Measurements from ENCODE around the gene CFAP61. TPM values are rescaled to one million over a fixed set of nuclear protein-coding genes. Genes with fewer than 3 reads are reported as not detected.

CFAP61 gene
- total RNA-seq, 5 donors from 2014 or later (not counting 1 experiment from before 2014, with no cell fraction given) = not detected

DNA sequence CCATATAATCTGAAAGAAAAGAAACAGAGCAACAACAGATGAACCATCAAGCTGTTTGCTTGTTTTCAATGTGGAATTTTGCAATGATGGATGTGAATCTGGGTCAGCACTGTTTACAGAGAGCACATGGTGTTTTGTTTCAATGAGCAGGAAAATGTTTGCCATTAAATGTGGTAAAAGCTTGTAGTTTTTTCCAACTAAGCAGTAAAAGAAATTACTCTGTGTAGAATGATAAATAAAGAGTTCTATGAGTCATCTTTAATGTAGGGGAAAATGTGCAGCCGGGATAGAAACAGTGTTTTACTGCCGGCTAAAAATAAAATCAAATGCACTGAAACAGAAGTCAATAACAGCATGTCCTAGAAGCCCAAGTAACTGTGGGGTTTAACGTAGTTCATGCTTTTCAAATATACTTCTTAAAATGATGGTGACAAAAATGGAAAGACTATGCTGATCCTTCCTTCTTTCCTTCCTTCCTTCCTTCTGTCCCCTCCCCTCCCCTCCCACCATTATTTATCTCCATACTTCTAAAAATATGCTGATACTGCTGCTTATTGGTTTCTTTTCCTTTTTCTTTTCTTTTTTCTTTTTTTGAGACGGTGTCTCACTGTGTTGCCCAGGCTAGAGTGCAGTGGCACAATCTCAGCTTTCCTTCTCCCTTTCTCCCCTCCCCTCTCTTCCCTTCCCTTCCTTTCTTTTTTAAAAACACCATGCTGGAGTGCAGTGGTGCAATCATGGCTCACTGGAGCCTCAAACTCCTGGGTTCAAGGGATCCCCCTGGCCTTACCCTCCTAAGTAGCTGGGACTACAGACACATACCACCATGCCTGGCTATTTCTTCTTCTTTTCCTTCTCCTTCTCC, 41.5 kb upstream of the CFAP61 start:
- no peaks in the 10 kb centered on the region for H3K36me3 ChIP-seq (ENCODE audit: control insufficient read depth in 2 of 2, extremely low read depth in 1 of 2, insufficient read depth in 1 of 2, low read length in 1 of 2)
- Mint-ChIP-seq H3K9me3 (no peaks in the 10 kb centered on the region), H3K27me3 (peaks cover 11 to 25% of the 10 kb centered on the region in 2 donors), H3K4me1 (peaks cover 9 to 11% (median 9%) of the 10 kb centered on the region in 3 donors), H3K27ac (no peak overlapping the region), H3K4me3 (no peak overlapping the region), H3K36me3 (no peaks in the 10 kb centered on the region)
- H3K9me3 ChIP-seq = no peaks in the 10 kb centered on the region
- H3K27ac ChIP-seq (ENCODE audit: low read length) = no peak overlapping the region
- no peak overlapping the region for H3K4me3 ChIP-seq (ENCODE audit: control insufficient read depth in 1 of 2, extremely low read depth in 1 of 2, low read length in 1 of 2)
- H3K27me3 ChIP-seq (replicated peaks in 1 of 2; ENCODE audit: control insufficient read depth in 2 of 2, extremely low read depth in 1 of 2, insufficient read depth in 2 of 2, low read length in 1 of 2) = peaks cover 0 to 21% of the 10 kb centered on the region in 2 experiments
- 75% methylated on average over 1 of the region's 4 CpGs for WGBS (ENCODE audit: insufficient coverage)
- ChIA-PET CTCF (interaction anchor here in 1 of 2 donors (1.2 kb wide), 1 partner anchor 13 kb away, joined by 3 read pairs; no protein-coding TSS in a partner anchor), POLR2A (no interaction called here)
- DNase-seq = no peak
- H3K4me1 ChIP-seq (ENCODE audit: control insufficient read depth in 1 of 2, extremely low read depth in 1 of 2, insufficient read depth in 2 of 2, low read length in 2 of 2) = no peaks in the 10 kb centered on the region
- no peak for ATAC-seq (replicated peaks in 1 of 4)

GRCh38 chr20:20012541-20012940, 39.8 kb upstream of the CFAP61 start:
- Mint-ChIP-seq H3K9me3 (no peaks in the 10 kb centered on the region), H3K4me3 (no peak overlapping the region), H3K27me3 (peaks cover 9 to 18% of the 10 kb centered on the region in 2 donors), H3K36me3 (no peaks in the 10 kb centered on the region), H3K27ac (no peak overlapping the region), H3K4me1 (peaks cover 17 to 18% (median 17%) of the 10 kb centered on the region in 3 donors)
- POLR2A ChIA-PET = no interaction called here
- DNase-seq (no peak), ATAC-seq (replicated peaks in 1 of 4) (no peak)
- peaks cover 0 to 5% of the 10 kb centered on the region in 2 experiments for H3K4me1 ChIP-seq (ENCODE audit: control insufficient read depth in 1 of 2, extremely low read depth in 1 of 2, insufficient read depth in 2 of 2, low read length in 2 of 2)
- no peaks in the 10 kb centered on the region for H3K36me3 ChIP-seq (ENCODE audit: control insufficient read depth in 2 of 2, extremely low read depth in 1 of 2, insufficient read depth in 1 of 2, low read length in 1 of 2)
- peaks cover 0 to 18% of the 10 kb centered on the region in 2 experiments for H3K27me3 ChIP-seq (replicated peaks in 1 of 2; ENCODE audit: control insufficient read depth in 2 of 2, extremely low read depth in 1 of 2, insufficient read depth in 2 of 2, low read length in 1 of 2)
- CTCF ChIA-PET = no interaction called here
- H3K9me3 ChIP-seq = no peaks in the 10 kb centered on the region
- H3K27ac ChIP-seq (ENCODE audit: low read length) = no peak overlapping the region
- no peak overlapping the region for H3K4me3 ChIP-seq (ENCODE audit: control insufficient read depth in 1 of 2, extremely low read depth in 1 of 2, low read length in 1 of 2)
- no CpG with 5 or more reads among the region's 2 CpGs for WGBS (ENCODE audit: insufficient coverage)

DNA sequence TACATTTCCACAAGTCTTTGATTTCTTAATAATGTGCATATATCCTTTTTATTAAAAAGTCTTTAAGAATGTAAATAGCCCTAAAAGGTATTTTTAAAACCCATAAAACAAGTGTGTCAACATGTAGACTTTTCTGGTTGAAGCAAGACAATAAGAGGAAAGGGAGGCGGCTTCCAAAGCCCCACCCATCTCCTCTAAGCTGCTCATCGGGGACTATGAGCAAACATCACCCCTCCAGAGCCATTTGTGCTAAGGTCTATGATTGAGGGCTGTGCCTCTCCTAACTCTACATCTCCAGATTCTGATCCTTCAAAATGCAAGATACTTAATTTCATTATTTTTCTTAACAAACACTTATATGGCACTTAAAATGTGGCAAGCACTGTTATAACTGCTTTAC, 37.7 kb upstream of the CFAP61 start:
- no peak overlapping the region for H3K4me3 Mint-ChIP-seq
- H3K4me1 Mint-ChIP-seq = peaks cover 36 to 38% (median 37%) of the 10 kb centered on the region in 3 donors
- ATAC-seq (replicated peaks in 1 of 4) (no peak), DNase-seq (peak in 6 of 35 experiments; percentile 12 to 32 (median 19))
- no peak overlapping the region for H3K27ac ChIP-seq (ENCODE audit: low read length)
- H3K9me3 ChIP-seq = no peaks in the 10 kb centered on the region
- no CpG with 5 or more reads among the region's 2 CpGs for WGBS (ENCODE audit: insufficient coverage)
- POLR2A ChIA-PET = no interaction called here
- H3K27me3 Mint-ChIP-seq = peaks cover 0 to 7% of the 10 kb centered on the region in 2 donors
- H3K9me3 Mint-ChIP-seq = no peaks in the 10 kb centered on the region
- no peaks in the 10 kb centered on the region for H3K36me3 ChIP-seq (ENCODE audit: control insufficient read depth in 2 of 2, extremely low read depth in 1 of 2, insufficient read depth in 1 of 2, low read length in 1 of 2)
- CTCF ChIA-PET = interaction anchor here in 1 of 2 donors (1.6 kb wide), 1 partner anchor 38 kb away, joined by 6 read pairs; the partner anchor contains the start of genes CFAP61 and CRNKL1
- no peak overlapping the region for H3K27ac Mint-ChIP-seq
- H3K27me3 ChIP-seq (replicated peaks in 1 of 2; ENCODE audit: control insufficient read depth in 2 of 2, extremely low read depth in 1 of 2, insufficient read depth in 2 of 2, low read length in 1 of 2) = peaks cover 0 to 8% of the 10 kb centered on the region in 2 experiments
- no peak overlapping the region for H3K4me3 ChIP-seq (ENCODE audit: control insufficient read depth in 1 of 2, extremely low read depth in 1 of 2, low read length in 1 of 2)
- H3K4me1 ChIP-seq (ENCODE audit: control insufficient read depth in 1 of 2, extremely low read depth in 1 of 2, insufficient read depth in 2 of 2, low read length in 2 of 2) = peaks cover 4 to 26% of the 10 kb centered on the region in 2 experiments
- H3K36me3 Mint-ChIP-seq = peaks cover 3% of the 10 kb centered on the region

- Mint-ChIP-seq H3K27me3 (no peaks in the 10 kb centered on the region), H3K4me1 (peaks cover 60 to 63% (median 61%) of the 10 kb centered on the region in 3 donors), H3K36me3 (peaks cover 3% of the 10 kb centered on the region), H3K9me3 (no peaks in the 10 kb centered on the region), H3K4me3 (peak within 1 kb of the TSS; percentile 86 to 90 (median 89)), H3K27ac (peak within 1 kb of the TSS; percentile 91 to 94)
- no peaks in the 10 kb centered on the region for H3K36me3 ChIP-seq (ENCODE audit: control insufficient read depth in 2 of 2, extremely low read depth in 1 of 2, insufficient read depth in 1 of 2, low read length in 1 of 2)
- ChIA-PET POLR2A (interaction anchor here in 1 of 2 donors (1.0 kb wide), 2 partner anchors 10 to 35 kb away, joined by 3 to 5 read pairs; partner anchors contain the start of genes CFAP61 and CRNKL1), CTCF (interaction anchor here in 1 of 2 donors (1.1 to 1.9 kb wide), 3 partner anchors 34 to 1451 kb away, joined by 3 to 14 read pairs (median 5); partner anchors contain the start of genes CFAP61 and CRNKL1)
- WGBS (ENCODE audit: insufficient coverage) = under 1% methylated on average over 81 of the region's 81 CpGs
- no peaks in the 10 kb centered on the region for H3K27me3 ChIP-seq (replicated peaks in 1 of 2; ENCODE audit: control insufficient read depth in 2 of 2, extremely low read depth in 1 of 2, insufficient read depth in 2 of 2, low read length in 1 of 2)
- H3K9me3 ChIP-seq = no peaks in the 10 kb centered on the region
- DNase-seq = peak; percentile 75 to 93 (median 87)
- peak within 1 kb of the TSS; percentile 39 for H3K27ac ChIP-seq (ENCODE audit: low read length)
- peak within 1 kb of the TSS; percentile 68 to 72 for H3K4me3 ChIP-seq (ENCODE audit: control insufficient read depth in 1 of 2, extremely low read depth in 1 of 2, low read length in 1 of 2)
- peak; percentile 97 to 99 (median 98) for ATAC-seq (replicated peaks in 1 of 4)
- peaks cover 4 to 37% of the 10 kb centered on the region in 2 experiments for H3K4me1 ChIP-seq (ENCODE audit: control insufficient read depth in 1 of 2, extremely low read depth in 1 of 2, insufficient read depth in 2 of 2, low read length in 2 of 2)
These were observed 35.1 kb upstream of the CFAP61 start, which contains the start of gene NAA20 for GRCh38 chr20:20017001-20017843. NAA20 (plus strand) TSS chr20:20017362; CDS start chr20:20017397, 35 bp downstream.

- H3K4me1 Mint-ChIP-seq = peaks cover 55 to 68% (median 65%) of the 10 kb centered on the region in 3 donors
- H3K27me3 ChIP-seq (replicated peaks in 1 of 2; ENCODE audit: control insufficient read depth in 2 of 2, extremely low read depth in 1 of 2, insufficient read depth in 2 of 2, low read length in 1 of 2) = no peaks in the 10 kb centered on the region
- H3K9me3 Mint-ChIP-seq = no peaks in the 10 kb centered on the region
- DNase-seq (peak in 7 of 35 experiments; percentile 1 to 33 (median 11)), ATAC-seq (replicated peaks in 1 of 4) (peak in 2 of 4 experiments; percentile 1 to 7)
- H3K36me3 ChIP-seq (ENCODE audit: control insufficient read depth in 2 of 2, extremely low read depth in 1 of 2, insufficient read depth in 1 of 2, low read length in 1 of 2) = peaks cover 0 to 3% of the 10 kb centered on the region in 2 donors
- H3K9me3 ChIP-seq = no peaks in the 10 kb centered on the region
- no peaks in the 10 kb centered on the region for H3K27me3 Mint-ChIP-seq
- WGBS (ENCODE audit: insufficient coverage) = 2% methylated on average over 15 of the region's 17 CpGs
- H3K27ac ChIP-seq (ENCODE audit: low read length) = no peak overlapping the region
- H3K27ac Mint-ChIP-seq = peak overlapping the region; percentile 67 to 79
- H3K36me3 Mint-ChIP-seq = peaks cover 3% of the 10 kb centered on the region
- peak overlapping the region; percentile 86 to 90 (median 89) for H3K4me3 Mint-ChIP-seq
- H3K4me1 ChIP-seq (ENCODE audit: control insufficient read depth in 1 of 2, extremely low read depth in 1 of 2, insufficient read depth in 2 of 2, low read length in 2 of 2) = peaks cover 4 to 37% of the 10 kb centered on the region in 2 experiments
- POLR2A ChIA-PET = no interaction called here
- CTCF ChIA-PET = no interaction called here
- H3K4me3 ChIP-seq (ENCODE audit: control insufficient read depth in 1 of 2, extremely low read depth in 1 of 2, low read length in 1 of 2) = peak overlapping the region; percentile 68 to 72
These were observed 34.5 kb upstream of the CFAP61 start for GRCh38 chr20:20017844-20018185.

DNA sequence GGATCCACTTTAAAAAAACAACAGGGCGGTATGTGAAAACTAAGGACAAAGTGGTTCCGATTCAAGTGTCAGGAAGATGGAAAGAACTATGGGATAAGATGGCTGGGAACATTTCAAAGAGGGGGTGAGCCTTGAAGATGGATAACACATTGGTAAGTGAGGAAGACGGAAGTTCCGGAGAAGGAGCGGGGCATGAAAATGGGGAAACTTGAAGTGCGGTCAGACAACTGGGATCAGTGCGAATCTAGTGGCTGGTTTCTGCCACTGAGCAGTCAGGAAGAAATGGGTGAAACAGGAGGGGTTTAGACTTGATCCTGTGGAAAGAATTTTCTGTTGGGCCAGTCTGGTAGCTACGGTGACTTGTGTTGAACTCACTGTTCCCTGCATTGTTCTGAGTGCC, 34.0 kb upstream of the CFAP61 start:
- Histone ChIP-seq H3K4me3 (ENCODE audit: control insufficient read depth in 1 of 2, extremely low read depth in 1 of 2, low read length in 1 of 2) (peak overlapping the region in 1 of 2 donors; percentile 68), H3K9me3 (no peaks in the 10 kb centered on the region), H3K36me3 (ENCODE audit: control insufficient read depth in 2 of 2, extremely low read depth in 1 of 2, insufficient read depth in 1 of 2, low read length in 1 of 2) (peaks cover 0 to 5% of the 10 kb centered on the region in 2 donors), H3K27me3 (replicated peaks in 1 of 2; ENCODE audit: control insufficient read depth in 2 of 2, extremely low read depth in 1 of 2, insufficient read depth in 2 of 2, low read length in 1 of 2) (no peaks in the 10 kb centered on the region), H3K4me1 (ENCODE audit: control insufficient read depth in 1 of 2, extremely low read depth in 1 of 2, insufficient read depth in 2 of 2, low read length in 2 of 2) (peaks cover 4 to 37% of the 10 kb centered on the region in 2 experiments), H3K27ac (ENCODE audit: low read length) (no peak overlapping the region)
- ChIA-PET POLR2A (no interaction called here), CTCF (no interaction called here)
- H3K4me1 Mint-ChIP-seq = peaks cover 54 to 69% (median 66%) of the 10 kb centered on the region in 3 donors
- H3K9me3 Mint-ChIP-seq = no peaks in the 10 kb centered on the region
- WGBS (ENCODE audit: insufficient coverage) = 100% methylated on average over 7 of the region's 8 CpGs
- peak overlapping the region in 1 of 2 donors; percentile 79 for H3K27ac Mint-ChIP-seq
- peaks cover 3% of the 10 kb centered on the region for H3K36me3 Mint-ChIP-seq
- no peak for ATAC-seq (replicated peaks in 1 of 4)
- no peak for DNase-seq
- peak overlapping the region; percentile 86 to 90 (median 89) for H3K4me3 Mint-ChIP-seq
- no peaks in the 10 kb centered on the region for H3K27me3 Mint-ChIP-seq

Measured in T-cell (primary cell).